Neural cell (in vitro differentiated cells): ENCODE measurements around the gene ZC3H7A.

ENCODE experiments used
- CTCF ChIP-seq: fragments of 450-650 bp; IDR thresholded peaks from 2 replicates; pipeline ENCODE4 v1.5.1; 2014; ENCODE audit warnings: antibody characterized with exemption, mild to moderate bottlenecking, moderate library complexity; ENCODE audit not compliant: poor library complexity, severe bottlenecking
- EP300 ChIP-seq: fragments of 450-650 bp; conservative IDR thresholded peaks from 2 replicates; pipeline ENCODE4 v1.6.1; 2014; ENCODE audit warnings: antibody characterized with exemption, mild to moderate bottlenecking, moderate library complexity; ENCODE audit not compliant: poor library complexity, severe bottlenecking
- EZH2 ChIP-seq: fragments of 200-600, 300-800 bp; shearing (Covaris generic), sonication (generic); IDR thresholded peaks from 2 replicates; pipeline ENCODE4 v1.6.1; 2014; ENCODE audit warnings: antibody characterized with exemption, low read length, borderline replicate concordance, mild to moderate bottlenecking; ENCODE audit not compliant: insufficient read depth, poor library complexity, severe bottlenecking
- POLR2AphosphoS5 ChIP-seq: IDR thresholded peaks from 2 replicates; pipeline ENCODE4 v1.6.1; 2012
- RAD21 ChIP-seq: fragments of 450-650 bp; conservative IDR thresholded peaks from 2 replicates; pipeline ENCODE4 v1.6.1; 2014; ENCODE audit warnings: antibody characterized with exemption, mild to moderate bottlenecking, moderate library complexity
- REST ChIP-seq: IDR thresholded peaks from 2 replicates; pipeline ENCODE4 v1.6.1; 2012; ENCODE audit warnings: borderline replicate concordance
- SMC3 ChIP-seq: fragments of 450-650 bp; conservative IDR thresholded peaks from 2 replicates; pipeline ENCODE4 v1.6.1; 2014; ENCODE audit warnings: antibody characterized with exemption, mild to moderate bottlenecking, moderate library complexity; ENCODE audit not compliant: poor library complexity
- TAF1 ChIP-seq: IDR thresholded peaks from 2 replicates; pipeline ENCODE4 v1.6.1; 2012; ENCODE audit warnings: low read depth

GRCh38 chr16:11836650-11837244 is 39.7 kb upstream of the ZC3H7A start:
- TF ChIP-seq CTCF, result no peak
- no peak for TF ChIP-seq POLR2AphosphoS5
- no peak for TF ChIP-seq EZH2
- TF ChIP-seq SMC3, result no peak
- no peak for TF ChIP-seq TAF1
- no peak for TF ChIP-seq EP300
- TF ChIP-seq RAD21, result no peak
- no peak for TF ChIP-seq REST
